HG03060 (cell line): Measurements from ENCODE around the gene IL1F10.

ENCODE experiments used
- ATAC-seq: cut with Tn5 transposase; IDR thresholded peaks from one replicate; pipeline ENCODE4 v1.9.1; 2021; ENCODE audit warnings: low read depth, moderate number of reproducible peaks; ENCODE audit not compliant: unreplicated experiment

The IL1F10 gene

DNA sequence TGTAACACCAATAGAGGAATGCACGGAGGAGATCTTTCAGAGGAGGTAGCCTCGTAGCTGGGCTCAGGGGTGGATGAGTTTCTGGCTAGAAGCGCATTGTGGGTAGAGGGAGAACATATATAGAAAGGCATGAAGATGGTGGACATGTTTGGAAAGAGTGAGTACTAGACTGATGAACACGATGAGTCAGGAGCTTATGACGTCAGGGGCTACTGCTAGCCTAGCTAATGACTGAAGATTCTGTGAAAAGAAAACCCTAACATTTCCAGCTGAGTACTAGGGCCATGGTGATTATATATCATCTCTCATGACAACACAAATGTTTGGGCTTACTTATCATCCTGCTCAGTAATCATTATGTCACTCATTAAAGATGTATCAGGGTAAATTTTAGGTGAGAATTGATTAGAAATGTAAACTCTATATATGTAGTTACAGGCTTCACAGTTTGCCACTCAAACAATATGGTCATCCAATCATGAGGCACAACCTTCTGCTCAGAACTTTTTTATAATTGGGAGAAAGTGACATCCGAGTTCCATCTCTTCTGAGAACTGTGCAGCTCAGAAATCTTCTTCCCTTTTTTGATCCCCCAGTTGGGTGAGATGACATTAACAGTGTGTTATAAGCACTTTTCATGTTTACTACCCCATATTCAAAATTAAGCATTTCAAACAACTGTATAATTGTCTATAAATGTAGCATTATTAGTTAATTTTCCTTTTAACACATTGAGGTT lies 37.4 kb downstream of the IL1F10 start:
- no peak for ATAC-seq

GRCh38 chr2:113111121-113111520 lies 43.4 kb downstream of the IL1F10 start:
- ATAC-seq = no peak

- no peak for ATAC-seq
Observed at GRCh38 chr2:113111823-113112287, 44.1 kb downstream of the IL1F10 start.

DNA sequence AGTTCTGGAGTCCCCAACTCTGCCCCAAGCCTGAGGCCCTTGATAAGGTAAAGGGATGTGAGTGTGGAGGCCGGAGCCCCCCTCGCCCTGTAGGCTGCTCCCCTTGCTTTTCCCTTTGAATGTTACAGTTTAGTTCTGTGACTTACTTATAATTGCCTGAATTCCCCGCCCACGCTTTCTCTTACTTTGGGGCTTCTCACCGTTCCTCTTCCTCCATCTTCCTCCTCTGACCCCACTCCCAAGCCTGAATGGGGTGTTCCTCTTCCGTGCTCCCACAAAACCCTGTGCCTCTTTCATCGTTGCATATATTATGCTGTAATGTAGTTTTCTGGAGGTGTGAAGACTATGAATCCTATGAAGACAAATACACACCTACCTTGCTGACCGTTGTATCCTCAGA lies 44.7 kb downstream of the IL1F10 start:
- ATAC-seq = no peak

- no peak for ATAC-seq
Observed at GRCh38 chr2:113112871-113113270, 45.1 kb downstream of the IL1F10 start.

- no peak for ATAC-seq
Observed at GRCh38 chr2:113113807-113114206, 46.0 kb downstream of the IL1F10 start.

GRCh38 chr2:113114224-113114945 lies 46.6 kb downstream of the IL1F10 start:
- no peak for ATAC-seq

GRCh38 chr2:113114996-113115395 lies 47.2 kb downstream of the IL1F10 start:
- no peak for ATAC-seq

DNA sequence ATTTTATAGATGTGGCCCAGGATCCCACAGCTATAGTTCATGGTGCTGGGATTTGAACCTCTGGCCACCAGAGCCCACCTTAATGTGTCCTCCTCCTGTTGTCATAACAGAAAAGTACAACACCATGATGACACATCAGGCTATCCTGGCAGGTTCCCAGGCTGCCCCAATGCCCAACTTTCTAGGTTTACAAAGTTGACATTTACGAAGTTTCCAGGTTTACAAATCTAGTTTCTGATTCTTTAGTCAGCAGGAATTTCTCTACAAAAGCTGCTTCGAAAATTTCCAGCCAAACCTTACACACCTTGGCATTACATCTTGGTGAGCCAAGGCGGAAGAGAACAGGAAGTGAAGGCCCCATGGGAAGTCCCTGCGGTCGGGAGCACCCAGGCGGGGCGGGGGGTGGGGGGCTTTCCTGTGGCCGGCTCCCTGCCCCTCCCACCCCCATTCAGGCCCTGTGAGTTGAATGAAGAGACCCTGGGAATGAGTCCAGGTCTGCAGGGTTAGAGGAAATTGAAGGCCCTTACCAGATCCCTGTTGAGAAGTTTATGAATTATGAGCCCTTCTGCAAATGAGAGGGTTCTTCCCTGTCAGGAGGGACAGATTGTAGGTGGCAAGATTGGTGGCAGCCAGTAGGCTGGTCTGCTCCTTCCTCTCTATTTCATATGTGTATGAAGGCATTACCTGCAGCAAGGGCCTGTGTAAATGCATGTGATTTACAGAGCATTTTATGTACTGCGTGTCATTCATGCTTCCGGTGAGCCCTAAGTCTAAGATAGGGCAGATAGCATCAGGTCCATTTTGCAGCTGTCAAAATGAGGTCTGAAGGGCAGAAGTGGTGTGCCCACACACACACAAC lies 48.6 kb downstream of the IL1F10 start:
- ATAC-seq = no peak

DNA sequence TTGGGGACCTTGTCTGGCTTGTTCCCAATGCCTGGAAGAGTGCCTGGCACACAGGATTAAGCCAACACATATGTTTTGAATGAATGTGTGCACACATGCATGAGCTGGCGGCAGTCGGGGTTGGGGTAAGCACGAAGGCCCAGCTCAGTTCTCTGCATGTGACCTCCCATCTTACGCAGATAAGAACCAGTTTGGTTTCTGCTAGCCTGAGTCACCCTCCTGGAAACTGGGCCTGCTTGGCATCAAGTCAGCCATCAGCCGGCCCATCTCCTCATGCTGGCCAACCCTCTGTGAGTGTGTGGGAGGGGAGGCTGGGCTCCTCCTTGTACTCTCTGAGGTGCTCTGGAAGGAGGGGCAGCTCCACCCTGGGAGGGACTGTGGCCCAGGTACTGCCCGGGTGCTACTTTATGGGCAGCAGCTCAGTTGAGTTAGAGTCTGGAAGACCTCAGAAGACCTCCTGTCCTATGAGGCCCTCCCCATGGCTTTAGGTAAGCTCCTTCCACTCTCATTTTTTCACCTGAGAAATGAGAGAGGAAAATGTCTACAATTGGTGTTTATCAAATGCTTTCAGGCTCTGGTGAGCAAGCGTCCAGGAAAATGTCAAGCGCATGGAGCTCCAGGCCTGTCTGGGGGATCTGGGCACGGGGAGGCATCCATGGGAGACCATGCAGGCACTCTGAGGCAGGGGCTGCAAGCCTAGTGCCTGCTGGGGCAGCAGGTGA lies 49.9 kb downstream of the IL1F10 start:
- ATAC-seq = no peak

DNA sequence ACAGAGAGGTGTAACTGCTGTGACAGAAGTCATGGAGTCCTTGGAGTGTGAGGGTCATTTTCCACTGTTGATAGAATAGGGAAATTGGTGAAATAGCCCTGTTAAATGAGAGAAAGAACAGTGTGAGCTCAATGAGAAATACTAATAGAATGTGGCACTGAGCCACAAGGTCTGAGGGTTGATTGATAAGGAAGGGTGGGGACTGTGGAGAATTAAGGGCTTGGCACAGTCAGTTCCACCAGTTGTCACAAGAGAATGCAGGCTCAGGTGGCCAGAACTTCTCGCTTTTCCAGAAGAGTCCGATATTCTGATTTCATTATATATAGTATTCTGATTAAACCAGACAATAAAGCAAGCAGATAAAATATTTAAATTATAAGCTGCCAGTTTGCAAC lies 50.5 kb downstream of the IL1F10 start:
- no peak for ATAC-seq

DNA sequence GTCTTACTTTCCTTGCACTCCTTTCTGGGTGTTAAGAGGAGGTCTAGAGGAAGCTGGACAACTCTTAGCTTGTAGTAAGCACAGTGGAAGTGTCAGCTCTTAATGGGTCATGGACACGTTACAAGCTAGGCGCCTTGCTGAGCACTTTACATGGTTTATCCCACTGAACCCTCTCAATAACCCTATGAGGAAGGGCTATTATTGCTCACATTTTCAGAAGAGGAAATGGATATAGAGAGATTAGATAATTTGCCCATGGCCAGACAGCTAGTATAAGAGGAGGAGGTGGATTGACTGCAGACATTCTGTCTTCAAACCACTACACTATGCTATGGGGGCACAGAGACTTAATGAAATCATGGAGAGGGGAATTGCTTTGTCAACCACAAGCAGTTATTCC lies 51.3 kb downstream of the IL1F10 start:
- ATAC-seq = no peak

- ATAC-seq = no peak
Observed at GRCh38 chr2:113120861-113121260, 53.1 kb downstream of the IL1F10 start.

- no peak for ATAC-seq
Observed at GRCh38 chr2:113122364-113122763, 54.6 kb downstream of the IL1F10 start.

GRCh38 chr2:113123726-113124125 lies 56.0 kb downstream of the IL1F10 start:
- ATAC-seq = no peak

DNA sequence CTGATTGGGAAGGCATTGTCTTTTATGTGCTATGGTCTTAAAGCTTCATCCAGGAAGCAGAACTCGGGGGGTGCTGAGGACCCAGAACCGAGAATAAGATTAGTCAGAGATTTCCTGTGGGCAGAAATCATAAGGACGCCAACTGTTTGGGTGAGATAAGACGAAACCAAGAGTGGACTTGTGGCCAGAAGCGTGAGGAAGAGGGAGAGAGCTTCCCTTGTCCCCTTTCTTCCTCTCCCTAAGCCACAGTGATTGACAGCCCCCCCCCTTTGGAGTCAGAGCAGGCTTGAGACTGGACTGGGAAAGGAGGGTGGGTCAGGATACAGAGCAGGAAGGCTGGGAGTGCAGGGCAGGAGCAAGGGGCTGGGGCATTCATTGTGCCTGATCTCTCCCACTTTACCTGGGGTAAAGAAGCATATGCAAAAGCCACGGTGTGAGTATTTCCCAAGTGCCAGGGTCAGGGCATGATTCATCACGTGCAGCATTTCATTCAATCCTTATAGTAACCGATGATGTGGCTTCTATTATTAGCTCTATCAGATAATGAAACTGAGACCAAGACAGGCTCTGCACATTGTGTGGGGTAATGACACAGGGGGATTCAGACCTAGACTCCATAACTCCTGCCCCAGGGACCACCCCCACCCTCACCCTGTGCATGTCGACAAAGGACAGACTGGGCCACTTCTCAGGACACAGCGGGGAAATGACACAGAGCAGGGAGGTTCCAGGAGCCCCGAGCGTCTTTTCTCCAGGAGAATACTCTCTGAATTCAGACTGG lies 56.6 kb downstream of the IL1F10 start:
- no peak for ATAC-seq
